BJ (cell line): ENCODE results near the gene ESRRA. TPM values are rescaled to one million over a fixed set of nuclear protein-coding genes. Genes with fewer than 3 reads are reported as not detected.

Source experiments
- CTCF ChIA-PET: fragments of 350-600 bp; formaldehyde crosslinking; extraction: SDS; loops from one replicate; lab custom pipeline; 2021; ENCODE audit warnings: antibody characterized with exemption, inconsistent platforms; lab: Yijun Ruan, JAX
- POLR2A ChIA-PET: fragments of 300-600 bp; sonication (Branson Sonifier 250); formaldehyde crosslinking; extraction: SDS; loops from one replicate; lab custom pipeline; 2021; ENCODE audit warnings: antibody characterized with exemption; lab: Charles Lee
- DNase-seq: peaks from one replicate; pipeline ENCODE4 v3.0.0-alpha.2; 2011; ENCODE audit warnings: low read depth
- H3K27me3 ChIP-seq: 2 replicates; pipeline ENCODE4 v1.6.0; 2011; ENCODE audit warnings: low read length; ENCODE audit not compliant: control insufficient read depth, insufficient read depth
- H3K36me3 ChIP-seq: 2 replicates; pipeline ENCODE4 v1.5.1; 2011; ENCODE audit warnings: low read length; ENCODE audit not compliant: control insufficient read depth, insufficient read depth
- H3K4me3 ChIP-seq: 2 replicates; pipeline ENCODE4 v1.5.1; 2011; ENCODE audit warnings: low read depth, mild to moderate bottlenecking, control low read depth, low read length
- polyA plus RNA-seq: library from polyadenylated mRNA; depleted of rRNA; stranded (reverse); fragments of >200 nt; gene quantifications from 2 replicates; pipeline ENCODE4 v1.2.3, GENCODE V29; 2011
- TF ChIP-seq, protein P1 (sequence below): IDR thresholded peaks from 2 replicates; pipeline ENCODE4 v1.5.1; 2011; ENCODE audit warnings: low read depth, mild to moderate bottlenecking, control low read depth, inconsistent platforms, low read length, moderate library complexity; ENCODE audit not compliant: insufficient read depth

ESRRA gene
- polyA plus RNA-seq, 1 experiment = 17.4 TPM

GRCh38 chr11:64296830-64297698, 8.3 kb upstream of the ESRRA start:
- POLR2A ChIA-PET = no interaction called here
- no peak for DNase-seq
- TF ChIP-seq, protein P1, sequence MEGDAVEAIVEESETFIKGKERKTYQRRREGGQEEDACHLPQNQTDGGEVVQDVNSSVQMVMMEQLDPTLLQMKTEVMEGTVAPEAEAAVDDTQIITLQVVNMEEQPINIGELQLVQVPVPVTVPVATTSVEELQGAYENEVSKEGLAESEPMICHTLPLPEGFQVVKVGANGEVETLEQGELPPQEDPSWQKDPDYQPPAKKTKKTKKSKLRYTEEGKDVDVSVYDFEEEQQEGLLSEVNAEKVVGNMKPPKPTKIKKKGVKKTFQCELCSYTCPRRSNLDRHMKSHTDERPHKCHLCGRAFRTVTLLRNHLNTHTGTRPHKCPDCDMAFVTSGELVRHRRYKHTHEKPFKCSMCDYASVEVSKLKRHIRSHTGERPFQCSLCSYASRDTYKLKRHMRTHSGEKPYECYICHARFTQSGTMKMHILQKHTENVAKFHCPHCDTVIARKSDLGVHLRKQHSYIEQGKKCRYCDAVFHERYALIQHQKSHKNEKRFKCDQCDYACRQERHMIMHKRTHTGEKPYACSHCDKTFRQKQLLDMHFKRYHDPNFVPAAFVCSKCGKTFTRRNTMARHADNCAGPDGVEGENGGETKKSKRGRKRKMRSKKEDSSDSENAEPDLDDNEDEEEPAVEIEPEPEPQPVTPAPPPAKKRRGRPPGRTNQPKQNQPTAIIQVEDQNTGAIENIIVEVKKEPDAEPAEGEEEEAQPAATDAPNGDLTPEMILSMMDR = no peak
- H3K36me3 ChIP-seq = no peaks in the 10 kb centered on the region
- CTCF ChIA-PET = interaction anchor here (1.8 kb wide), 1 partner anchor 8 kb away, joined by 8 read pairs; no protein-coding TSS in a partner anchor
- H3K27me3 ChIP-seq = peaks cover 45% of the 10 kb centered on the region
- no peak overlapping the region for H3K4me3 ChIP-seq

DNA sequence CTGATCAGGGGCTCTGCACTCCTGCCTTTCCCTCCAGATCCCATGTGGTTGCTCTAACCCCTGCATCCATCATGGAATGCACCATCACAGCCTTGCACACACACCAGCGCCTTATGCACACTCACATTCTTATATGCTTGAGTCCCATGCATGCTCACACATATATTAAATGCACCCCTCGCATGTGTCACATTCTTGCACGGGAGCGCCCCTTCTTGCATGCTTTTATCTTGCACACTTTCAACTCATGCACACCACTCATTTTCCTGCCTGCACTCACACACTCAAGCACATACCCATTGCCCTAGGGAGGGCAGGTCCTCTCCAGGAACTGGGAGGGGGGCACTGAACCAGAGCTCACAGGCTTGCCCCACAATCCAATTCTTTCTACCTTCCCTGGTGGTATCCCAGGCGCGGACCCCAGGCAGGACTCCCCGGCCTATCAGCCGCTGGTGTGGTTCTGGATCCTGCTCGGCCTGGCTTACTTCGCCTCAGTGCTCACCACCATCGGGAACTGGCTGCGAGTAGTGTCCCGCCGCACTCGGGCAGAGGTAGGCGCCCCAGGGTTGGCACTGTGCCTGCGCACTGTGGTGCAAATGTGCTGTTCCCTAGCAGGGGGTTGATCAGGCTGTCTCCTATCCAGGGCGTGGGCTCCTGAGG, 7.5 kb upstream of the ESRRA start:
- TF ChIP-seq, protein P1 = no peak
- no peak for DNase-seq
- peaks cover 41% of the 10 kb centered on the region for H3K27me3 ChIP-seq
- CTCF ChIA-PET = no interaction called here
- no peak overlapping the region for H3K4me3 ChIP-seq
- no peaks in the 10 kb centered on the region for H3K36me3 ChIP-seq
- POLR2A ChIA-PET = no interaction called here

DNA sequence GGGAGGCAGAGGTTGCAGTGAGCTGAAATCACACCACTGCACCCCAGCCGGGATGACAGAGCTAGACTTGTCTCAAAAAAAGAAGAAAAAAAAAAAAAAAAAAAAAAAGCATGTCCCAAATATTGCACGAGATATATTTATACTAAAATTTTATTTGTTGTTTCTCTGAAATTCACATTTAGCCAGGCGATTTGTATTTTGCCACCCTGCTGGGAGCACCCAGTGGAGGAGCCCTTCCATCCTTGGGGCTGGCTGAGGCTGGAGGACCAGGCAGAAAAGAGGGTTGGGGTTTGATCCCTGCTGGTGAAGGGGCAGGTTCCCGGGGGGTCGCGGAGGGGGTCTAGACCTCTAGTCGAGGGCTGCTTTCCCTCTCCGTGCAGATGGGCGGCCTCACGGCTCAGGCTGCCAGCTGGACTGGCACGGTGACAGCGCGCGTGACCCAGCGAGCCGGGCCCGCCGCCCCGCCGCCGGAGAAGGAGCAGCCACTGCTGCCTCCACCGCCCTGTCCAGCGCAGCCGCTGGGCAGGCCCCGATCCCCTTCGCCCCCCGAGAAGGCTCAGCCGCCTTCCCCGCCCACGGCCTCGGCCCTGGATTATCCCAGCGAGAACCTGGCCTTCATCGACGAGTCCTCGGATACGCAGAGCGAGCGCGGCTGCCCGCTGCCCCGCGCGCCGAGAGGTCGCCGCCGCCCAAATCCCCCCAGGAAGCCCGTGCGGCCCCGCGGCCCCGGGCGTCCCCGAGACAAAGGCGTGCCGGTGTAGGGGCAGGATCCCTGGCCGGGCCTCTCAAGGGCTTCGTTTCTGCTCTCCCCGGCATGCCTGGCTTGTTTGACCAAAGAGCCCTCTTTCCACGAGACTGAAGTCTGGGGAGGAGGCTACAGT, 6.1 kb upstream of the ESRRA start:
- ChIA-PET POLR2A (no interaction called here), CTCF (interaction anchor here (1.0 kb wide), 1 partner anchor 94 kb away, joined by 5 read pairs; no protein-coding TSS in a partner anchor)
- H3K4me3 ChIP-seq = no peak overlapping the region
- DNase-seq = no peak
- H3K27me3 ChIP-seq = peaks cover 34% of the 10 kb centered on the region
- TF ChIP-seq, protein P1 = no peak
- no peaks in the 10 kb centered on the region for H3K36me3 ChIP-seq

GRCh38 chr11:64299847-64300648, 5.3 kb upstream of the ESRRA start, which contains the start of gene CATSPERZ:
Gene CATSPERZ, plus strand, starts transcription at chr11:64300358. Its CDS starts 53 bp downstream, at chr11:64300411.
- ChIA-PET CTCF (interaction anchor here (0.7 to 5.4 kb wide), 25 partner anchors 7 to 712 kb away, joined by 3 to 229 read pairs (median 6); partner anchors contain the start of genes BAD, FERMT3, GPR137 and KCNK4), POLR2A (no interaction called here)
- TF ChIP-seq, protein P1 = no peak
- no peak for DNase-seq
- no peak within 1 kb of the TSS for H3K4me3 ChIP-seq
- peaks cover 31% of the 10 kb centered on the region for H3K27me3 ChIP-seq
- no peaks in the 10 kb centered on the region for H3K36me3 ChIP-seq
